ENCODE results near the gene GPBP1. TPM values are rescaled to one million over a fixed set of nuclear protein-coding genes. Genes with fewer than 3 reads are reported as not detected.

The GPBP1 gene
- total and polyA plus RNA-seq, 9 of the 15 experiments (the other 6 are each of a cell fraction or from before 2014, with no cell fraction given): 31.0 to 109 (median 68.4) TPM

DNA sequence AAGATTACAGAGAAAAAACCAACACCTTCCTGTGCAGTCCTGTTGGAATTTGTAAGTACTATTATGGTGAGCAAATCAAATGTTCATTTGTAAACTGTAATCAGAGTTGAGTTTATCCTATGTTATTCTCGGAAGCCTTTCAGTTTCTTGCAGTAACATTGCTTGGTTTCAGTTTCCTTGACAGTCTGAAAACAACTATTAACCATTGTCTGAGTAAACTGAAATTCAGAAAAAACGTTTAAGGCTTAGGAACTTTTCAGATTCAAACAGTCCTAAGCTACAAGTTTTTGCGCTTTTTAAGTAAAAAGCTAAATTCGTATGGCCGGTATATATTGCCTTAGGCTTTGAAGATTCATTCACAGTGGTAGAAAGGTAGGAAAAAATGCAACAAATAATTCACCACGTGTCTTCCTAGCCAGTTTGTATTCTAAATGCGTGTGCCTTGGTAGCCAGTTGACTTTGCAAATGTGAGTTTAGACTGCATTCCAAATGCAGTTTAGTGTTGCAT lies 2.5 kb downstream of the GPBP1 start:
- H3K4me2 ChIP-seq (ENCODE audit: insufficient read depth, low read length): peak overlapping the region; percentile 80
- H3K79me2 ChIP-seq (ENCODE audit: control insufficient read depth, insufficient read depth, low read length): peaks cover 79% of the 10 kb centered on the region
- CTCF ChIA-PET (ENCODE audit: low intra/inter-chr PET ratio): no interaction called here
- H3K4me3 ChIP-seq: peak overlapping the region; percentile 82
- peaks cover 21 to 23% of the 10 kb centered on the region in 2 experiments for H3K4me1 ChIP-seq (replicated peaks in 1 of 2; ENCODE audit: control insufficient read depth in 2 of 2, insufficient read depth in 2 of 2, low read length in 2 of 2)
- ATAC-seq (no peak), DNase-seq (ENCODE audit: extremely low read depth in 1 of 4, low spot score in 3 of 4) (no peak), FAIRE-seq (no peak)
- peaks cover 45% of the 10 kb centered on the region for H3K36me3 ChIP-seq (ENCODE audit: control insufficient read depth, insufficient read depth, low read length)
- no peaks in the 10 kb centered on the region for H3K9me3 ChIP-seq (replicated peaks; ENCODE audit: control insufficient read depth, insufficient read depth, low read depth, low read length)
- WGBS (ENCODE audit: insufficient coverage, low coverage, missing lambda C conversion rate): under 1% methylated on average over 7 of the region's 7 CpGs
- intact Hi-C loops (cut with micrococcal nuclease): no loop called here
- in situ Hi-C loops (cut with MboI): no loop called here
- no TSS peak for BruUV-seq (replicated peaks)
- TF ChIP-seq SAP30 (IDR thresholded peaks at IDR 0.05; ENCODE audit: borderline replicate concordance, insufficient read depth, low read depth, low read length, poor library complexity, severe bottlenecking) (peak; percentile 39), HDAC1 (IDR thresholded peaks at IDR 0.05) (peak in 1 of 2 experiments; percentile 26; a peak in 1 of 4 replicates), MNT (conservative IDR thresholded peaks at IDR 0.05) (peak; percentile 55 to 63; a peak in 3 of 4 replicates), KLF1 (tag; IDR thresholded peaks at IDR 0.05) (no peak), SIN3A (IDR thresholded peaks at IDR 0.05; ENCODE audit: borderline replicate concordance in 2 of 2, control insufficient read depth in 1 of 2, low read depth in 2 of 2, low read length in 2 of 2) (peak in 1 of 2 experiments; percentile 44; a peak in 1 of 4 replicates), CBX2 (IDR thresholded peaks at IDR 0.05; ENCODE audit: insufficient read depth, low read length, poor library complexity, severe bottlenecking) (no peak), RBM14 (IDR thresholded peaks at IDR 0.05; ENCODE audit: borderline replicate concordance, insufficient read depth, low read depth, low read length) (no peak), RFX1 (IDR thresholded peaks at IDR 0.05) (peak; percentile 11; the same call in 1 of the 2 replicates)
- TF ChIP-seq, protein P1, sequence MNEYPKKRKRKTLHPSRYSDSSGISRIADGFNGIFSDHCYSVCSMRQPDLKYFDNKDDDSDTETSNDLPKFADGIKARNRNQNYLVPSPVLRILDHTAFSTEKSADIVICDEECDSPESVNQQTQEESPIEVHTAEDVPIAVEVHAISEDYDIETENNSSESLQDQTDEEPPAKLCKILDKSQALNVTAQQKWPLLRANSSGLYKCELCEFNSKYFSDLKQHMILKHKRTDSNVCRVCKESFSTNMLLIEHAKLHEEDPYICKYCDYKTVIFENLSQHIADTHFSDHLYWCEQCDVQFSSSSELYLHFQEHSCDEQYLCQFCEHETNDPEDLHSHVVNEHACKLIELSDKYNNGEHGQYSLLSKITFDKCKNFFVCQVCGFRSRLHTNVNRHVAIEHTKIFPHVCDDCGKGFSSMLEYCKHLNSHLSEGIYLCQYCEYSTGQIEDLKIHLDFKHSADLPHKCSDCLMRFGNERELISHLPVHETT (CRISPR knock-in tag; conservative IDR thresholded peaks at IDR 0.05 in 1 of 2, IDR thresholded peaks at IDR 0.05 in 1 of 2): no peak
- H2AFZ ChIP-seq (ENCODE audit: low read depth, low read length): no peak overlapping the region
- peak overlapping the region in 1 of 2 experiments; percentile 97; a peak in 2 of 4 replicates for H3K9ac ChIP-seq (ENCODE audit: insufficient read depth in 1 of 2, low read depth in 2 of 2, low read length in 2 of 2)
- POLR2A ChIA-PET: interaction anchor here (1.5 to 2.0 kb wide), 2 partner anchors 12 to 13 kb away, joined by 3 to 12 read pairs; no protein-coding TSS in a partner anchor
- peak overlapping the region; percentile 99 for H3K27ac ChIP-seq (ENCODE audit: extremely low read depth, low read depth, low read length)
- H3K27me3 ChIP-seq (ENCODE audit: control insufficient read depth in 2 of 2, insufficient read depth in 2 of 2, low read length in 2 of 2): no peaks in the 10 kb centered on the region
- no peaks in the 10 kb centered on the region for H3K9me1 ChIP-seq (ENCODE audit: control insufficient read depth, insufficient read depth, low read length)
- peaks cover 46% of the 10 kb centered on the region for H4K20me1 ChIP-seq (replicated peaks; ENCODE audit: control insufficient read depth, insufficient read depth, low read length)
